Fibroblast of mammary gland (primary cell): Measurements from ENCODE around the gene MB.

Experiments
- DNase-seq: peaks from one replicate; pipeline ENCODE4 v3.0.0-alpha.2; 2010; ENCODE audit warnings: low read depth
- H3K4me3 ChIP-seq: 2 replicates; pipeline ENCODE4 v1.5.1; 2011; ENCODE audit warnings: low read depth, mild to moderate bottlenecking, low read length, moderate library complexity; ENCODE audit not compliant: control insufficient read depth
- TF ChIP-seq, protein P1 (sequence below): conservative IDR thresholded peaks from 2 replicates; pipeline ENCODE4 v1.5.1; 2011; ENCODE audit warnings: low read depth, low read length, inconsistent platforms; ENCODE audit not compliant: control insufficient read depth, insufficient read depth

MB gene

DNA sequence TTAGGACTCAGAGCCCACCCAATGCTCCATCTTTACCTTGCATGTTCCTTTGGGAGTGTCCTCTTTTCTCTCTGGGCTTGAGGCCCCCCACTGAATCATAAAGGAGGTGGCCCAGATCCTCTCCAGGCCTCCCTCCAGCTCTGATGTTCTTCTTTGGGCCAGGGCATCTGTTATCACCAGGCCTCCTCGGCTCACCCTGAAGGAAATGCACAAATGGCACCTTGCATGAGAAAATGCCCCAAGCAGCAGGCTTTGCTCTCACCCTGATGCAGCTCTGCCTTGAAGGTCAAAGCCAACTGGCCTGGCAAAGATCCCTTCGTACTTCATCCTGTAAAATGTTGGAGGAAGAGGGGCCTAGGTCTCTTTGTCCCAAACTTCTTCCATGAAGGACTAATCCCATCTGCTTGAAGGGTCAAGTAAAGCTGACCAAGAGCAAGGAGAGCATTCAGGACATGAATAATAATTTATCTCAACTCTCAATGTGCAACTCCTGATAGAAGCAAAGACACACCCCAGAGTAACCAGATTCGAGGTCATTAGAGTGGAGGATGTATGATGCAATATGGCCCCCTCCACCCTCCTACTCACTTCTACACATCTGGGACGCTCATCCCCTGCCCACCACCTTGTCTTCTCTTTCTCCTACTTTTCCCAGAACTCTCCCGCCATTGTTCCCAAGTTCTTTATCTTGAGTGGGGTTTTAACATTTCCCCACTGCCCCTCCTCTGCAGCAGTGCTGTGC is 40.6 kb upstream of the MB start:
- no peak for DNase-seq
- TF ChIP-seq, protein P1, sequence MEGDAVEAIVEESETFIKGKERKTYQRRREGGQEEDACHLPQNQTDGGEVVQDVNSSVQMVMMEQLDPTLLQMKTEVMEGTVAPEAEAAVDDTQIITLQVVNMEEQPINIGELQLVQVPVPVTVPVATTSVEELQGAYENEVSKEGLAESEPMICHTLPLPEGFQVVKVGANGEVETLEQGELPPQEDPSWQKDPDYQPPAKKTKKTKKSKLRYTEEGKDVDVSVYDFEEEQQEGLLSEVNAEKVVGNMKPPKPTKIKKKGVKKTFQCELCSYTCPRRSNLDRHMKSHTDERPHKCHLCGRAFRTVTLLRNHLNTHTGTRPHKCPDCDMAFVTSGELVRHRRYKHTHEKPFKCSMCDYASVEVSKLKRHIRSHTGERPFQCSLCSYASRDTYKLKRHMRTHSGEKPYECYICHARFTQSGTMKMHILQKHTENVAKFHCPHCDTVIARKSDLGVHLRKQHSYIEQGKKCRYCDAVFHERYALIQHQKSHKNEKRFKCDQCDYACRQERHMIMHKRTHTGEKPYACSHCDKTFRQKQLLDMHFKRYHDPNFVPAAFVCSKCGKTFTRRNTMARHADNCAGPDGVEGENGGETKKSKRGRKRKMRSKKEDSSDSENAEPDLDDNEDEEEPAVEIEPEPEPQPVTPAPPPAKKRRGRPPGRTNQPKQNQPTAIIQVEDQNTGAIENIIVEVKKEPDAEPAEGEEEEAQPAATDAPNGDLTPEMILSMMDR = no peak
- no peak overlapping the region for H3K4me3 ChIP-seq

DNA sequence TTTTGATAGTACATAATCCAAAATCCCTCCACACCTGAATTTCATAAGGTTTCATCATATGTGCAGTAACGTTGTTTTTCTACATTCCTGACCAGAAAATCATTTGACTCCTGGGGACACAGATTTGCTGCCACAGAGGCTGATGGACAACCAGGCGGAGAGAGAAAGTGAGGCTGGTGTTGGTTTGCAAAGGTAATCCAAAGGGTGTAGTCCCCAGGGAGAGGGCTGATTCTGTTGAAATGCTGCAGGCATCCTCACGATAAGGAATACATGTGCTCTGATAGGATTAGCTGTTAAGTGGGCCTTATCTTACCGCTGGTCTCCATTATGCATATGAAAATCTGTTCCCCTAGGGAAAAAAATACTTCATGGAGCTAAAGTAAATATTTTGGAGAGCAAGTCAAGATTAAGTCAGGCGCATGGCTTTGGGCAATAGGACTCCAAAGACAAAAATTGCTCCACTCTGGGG is 39.2 kb upstream of the MB start:
- TF ChIP-seq, protein P1 = no peak
- no peak for DNase-seq
- H3K4me3 ChIP-seq = no peak overlapping the region

GRCh38 chr22:35653824-35654223 is 36.7 kb upstream of the MB start:
- DNase-seq = no peak
- TF ChIP-seq, protein P1 = no peak
- no peak overlapping the region for H3K4me3 ChIP-seq

DNA sequence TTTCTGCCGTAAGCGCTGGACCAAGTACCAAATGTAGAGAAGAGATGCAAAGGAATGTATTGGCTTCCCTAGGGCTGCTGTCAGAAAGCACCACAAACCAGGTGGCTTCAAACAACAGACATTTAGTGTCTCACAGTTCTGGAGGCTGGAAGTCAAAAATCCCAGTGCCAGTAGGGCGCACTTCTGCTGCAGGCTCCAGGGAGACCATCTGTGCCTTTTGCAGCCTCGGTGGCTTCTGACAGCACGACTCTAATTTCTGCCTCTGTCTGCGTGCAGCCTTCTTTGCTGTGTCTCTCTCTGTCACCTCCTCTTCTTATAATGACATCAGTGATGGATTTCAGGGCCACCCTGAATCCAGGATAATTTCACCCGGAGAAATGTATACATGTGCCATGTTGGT is 34.0 kb upstream of the MB start:
- DNase-seq = no peak
- H3K4me3 ChIP-seq = no peak overlapping the region
- TF ChIP-seq, protein P1 = no peak

- TF ChIP-seq, protein P1 = no peak
- no peak overlapping the region for H3K4me3 ChIP-seq
- DNase-seq = no peak
Measured at GRCh38 chr22:35649636-35650250, 32.6 kb upstream of the MB start.

DNA sequence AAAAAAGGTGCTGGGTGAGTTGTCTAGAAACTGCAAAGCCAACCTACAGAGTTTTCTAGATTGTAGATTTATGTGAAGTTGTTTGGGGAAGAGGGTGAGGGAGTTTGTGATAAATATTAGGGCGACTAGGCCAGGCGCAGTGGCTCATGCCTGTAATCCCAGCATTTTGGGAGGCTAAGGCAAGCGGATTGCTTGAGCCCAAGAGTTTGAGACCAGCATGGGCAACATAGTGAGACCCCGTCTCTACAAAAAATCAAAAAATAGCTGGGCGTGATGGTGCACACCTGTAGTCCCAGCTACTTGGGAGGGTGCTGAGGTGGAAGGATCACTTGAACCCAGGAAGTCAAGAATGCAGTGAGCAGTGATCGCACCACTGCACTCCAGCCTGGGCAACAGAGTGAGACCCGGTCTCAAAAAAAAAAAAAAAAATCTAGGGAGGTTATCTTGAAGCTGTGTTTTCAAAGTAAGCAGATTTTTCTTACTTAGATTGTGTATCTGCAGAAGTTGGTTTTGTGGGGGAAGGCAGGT is 32.0 kb upstream of the MB start:
- TF ChIP-seq, protein P1 = no peak
- no peak for DNase-seq
- peak overlapping the region; percentile 68 for H3K4me3 ChIP-seq
